Fibroblast of skin of right biceps (primary cell): Measurements from ENCODE around the gene RAET1E.
A peak's percentile ranks its signal among the peaks of the same experiment; 100 is the strongest.
"Not testable (repeated sequence)": the region's sequence is repeated elsewhere in the genome, so short reads cannot be mapped to it uniquely, and the experiment has no call there.

ENCODE experiments used
- DNase-seq: peaks from one replicate; pipeline ENCODE4 v3.0.0-alpha.2; 2013

RAET1E gene

GRCh38 chr6:149860513-149860833, 37.4 kb downstream of the RAET1E start:
- no peak for DNase-seq

GRCh38 chr6:149859938-149860337, 38.0 kb downstream of the RAET1E start:
- DNase-seq: no peak

GRCh38 chr6:149859368-149859767, 38.5 kb downstream of the RAET1E start:
- peak; percentile 70 for DNase-seq

GRCh38 chr6:149857541-149857940, 40.4 kb downstream of the RAET1E start:
- no peak for DNase-seq

- DNase-seq: no peak
Measured at GRCh38 chr6:149856256-149856994, 41.5 kb downstream of the RAET1E start.

GRCh38 chr6:149855741-149856140, 42.2 kb downstream of the RAET1E start:
- DNase-seq: no peak

GRCh38 chr6:149855040-149855654, 42.8 kb downstream of the RAET1E start:
- peak; percentile 94 for DNase-seq

- no peak for DNase-seq
Measured at GRCh38 chr6:149854532-149854931, 43.4 kb downstream of the RAET1E start.

- DNase-seq: not testable (repeated sequence)
Measured at GRCh38 chr6:149854017-149854416, 43.9 kb downstream of the RAET1E start.

- DNase-seq: no peak
Measured at GRCh38 chr6:149852881-149853280, 45.0 kb downstream of the RAET1E start.

- peak; percentile 31 for DNase-seq
Measured at GRCh38 chr6:149852180-149852579, 45.7 kb downstream of the RAET1E start.

- DNase-seq: peak; percentile 73
Measured at GRCh38 chr6:149851461-149852110, 46.3 kb downstream of the RAET1E start.

GRCh38 chr6:149848343-149848742, 49.6 kb downstream of the RAET1E start:
- DNase-seq: not testable (repeated sequence)
